ENCODE measurements around the gene STK32C.

- TF ChIP-seq CTCF (IDR thresholded peaks at IDR 0.05; ENCODE audit: insufficient read depth, low read depth, low read length) (no peak), EZH2 (IDR thresholded peaks at IDR 0.05; ENCODE audit: insufficient read depth, low read length) (no peak)
These were observed 79.1 kb downstream of the STK32C start for GRCh38 chr10:132228616-132229015.
